OCI-LY7 (cell line): ENCODE results near the gene SYCP2. TPM values are rescaled to one million over a fixed set of nuclear protein-coding genes. Genes with fewer than 3 reads are reported as not detected.

Source experiments
- BruUV-seq: library from RNA; stranded (reverse); fragments of 400-500 nt; replicated peaks from 2 replicates; lab custom pipeline; 2021; lab: Mats Ljungman, UMichigan
- CTCF ChIA-PET: fragments of 300-600 bp; sonication (Branson Sonifier 250); formaldehyde crosslinking; loops from one replicate; lab custom pipeline; 2022; ENCODE audit warnings: antibody characterized with exemption; ENCODE audit not compliant: unreplicated experiment; lab: Charles Lee
- POLR2A ChIA-PET: fragments of 300-600 bp; sonication (Branson Sonifier 250); formaldehyde crosslinking; loops from one replicate; lab custom pipeline; 2022; ENCODE audit warnings: antibody characterized with exemption; lab: Charles Lee
- DNase-seq: peaks from one replicate; pipeline ENCODE4 v3.0.0-alpha.2; 2015; ENCODE audit warnings: low spot score
- H2AFZ ChIP-seq: fragments of 200-600 bp; sonication (generic), shearing (Covaris generic); 2 replicates; pipeline ENCODE4 v1.6.1; 2014; ENCODE audit warnings: mild to moderate bottlenecking, antibody characterized with exemption, low read length, moderate library complexity
- H3K27ac ChIP-seq: fragments of 200-600 bp; sonication (generic); 2 replicates; pipeline ENCODE4 v1.5.1; 2014; ENCODE audit warnings: mixed run types, low read depth, mild to moderate bottlenecking, moderate library complexity, low read length, inconsistent platforms; ENCODE audit not compliant: poor library complexity, severe bottlenecking
- H3K36me3 ChIP-seq: fragments of 200-600 bp; sonication (generic); 2 replicates; pipeline ENCODE4 v1.6.1; 2014; ENCODE audit warnings: mild to moderate bottlenecking, antibody characterized with exemption, low read length, moderate library complexity, mixed read lengths; ENCODE audit not compliant: insufficient read depth
- H3K4me1 ChIP-seq: fragments of 200-600 bp; sonication (generic); 2 replicates; pipeline ENCODE4 v1.5.1; 2014; ENCODE audit warnings: mild to moderate bottlenecking, low read length; ENCODE audit not compliant: insufficient read depth, poor library complexity, severe bottlenecking
- H3K4me2 ChIP-seq: fragments of 200-600 bp; sonication (generic); 2 replicates; pipeline ENCODE4 v1.6.1; 2014; ENCODE audit warnings: mild to moderate bottlenecking, low read length
- H3K4me3 ChIP-seq: fragments of 200-600 bp; sonication (generic); 2 replicates; pipeline ENCODE4 v1.5.1; 2014; ENCODE audit warnings: mild to moderate bottlenecking, low read depth, low read length; ENCODE audit not compliant: poor library complexity, severe bottlenecking
- H3K79me2 ChIP-seq: fragments of 200-600 bp; sonication (generic); 2 replicates; pipeline ENCODE4 v1.6.1; 2016; ENCODE audit warnings: low read depth, mild to moderate bottlenecking, low read length, moderate library complexity, mixed read lengths; ENCODE audit not compliant: insufficient read depth
- H3K9me2 ChIP-seq: fragments of 200-600 bp; sonication (generic); 2 replicates; pipeline ENCODE4 v1.6.1; 2016; ENCODE audit warnings: mild to moderate bottlenecking, low read length, mixed read lengths; ENCODE audit not compliant: insufficient read depth
- H3K9me3 ChIP-seq: fragments of 200-600 bp; sonication (generic); 2 replicates; pipeline ENCODE4 v1.6.1; 2014; ENCODE audit warnings: mild to moderate bottlenecking, mixed run types, low read length, mixed read lengths
- H4K20me1 ChIP-seq: fragments of 200-600 bp; sonication (generic); 2 replicates; pipeline ENCODE4 v1.6.1; 2014; ENCODE audit warnings: mild to moderate bottlenecking, antibody characterized with exemption, low read length, moderate library complexity, mixed read lengths; ENCODE audit not compliant: insufficient read depth
- CTCF ChIP-seq: fragments of 200-600 bp; sonication (generic); conservative IDR thresholded peaks from 2 replicates; pipeline ENCODE4 v1.5.1; 2014; ENCODE audit warnings: mild to moderate bottlenecking, antibody characterized with exemption, low read length, moderate library complexity, mixed read lengths
- EZH2phosphoT487 ChIP-seq: fragments of 200-600 bp; sonication (generic); IDR thresholded peaks from 2 replicates; pipeline ENCODE4 v1.6.1; 2018; ENCODE audit warnings: low read depth, borderline replicate concordance, mild to moderate bottlenecking, mixed run types, antibody characterized with exemption, low read length, moderate library complexity, mixed read lengths
- intact Hi-C: fragments of 100-400 bp; cut with micrococcal nuclease; formaldehyde crosslinking; loops from one replicate; pipeline ENCODE4 v1.10.0; 2022; ENCODE audit not compliant: unreplicated experiment
- total RNA-seq, 2 experiments: library from RNA; depleted of rRNA in 1 of 2; stranded (reverse); fragments of >200 nt in 1 of 2; shearing (Covaris generic) in 1 of 2; gene quantifications; 2 replicates each; pipeline ENCODE4 v1.2.3, GENCODE V29; 2014 to 2022

The SYCP2 gene
- total RNA-seq, 2 experiments from 2014 or later = 0.19 to 0.38 TPM

- TF ChIP-seq CTCF = no peak
- no peak for TF ChIP-seq EZH2phosphoT487
- intact Hi-C loops = no loop called here
- BruUV-seq = no TSS peak
- H3K9me3 ChIP-seq = no peaks in the 10 kb centered on the region
- no peak overlapping the region for H3K4me3 ChIP-seq
- CTCF ChIA-PET = no interaction called here
- H3K27ac ChIP-seq = no peak overlapping the region
- H3K79me2 ChIP-seq = no peaks in the 10 kb centered on the region
- no peak overlapping the region for H2AFZ ChIP-seq
- DNase-seq = no peak
- no peaks in the 10 kb centered on the region for H3K9me2 ChIP-seq
- no peaks in the 10 kb centered on the region for H3K36me3 ChIP-seq
- no peaks in the 10 kb centered on the region for H3K4me1 ChIP-seq
- H3K4me2 ChIP-seq = no peak overlapping the region
- POLR2A ChIA-PET = no interaction called here
- no peaks in the 10 kb centered on the region for H4K20me1 ChIP-seq
Observed at GRCh38 chr20:59821788-59822187, 111.6 kb downstream of the SYCP2 start.

- no peak overlapping the region for H3K4me3 ChIP-seq
- H2AFZ ChIP-seq = no peak overlapping the region
- H3K4me1 ChIP-seq = no peaks in the 10 kb centered on the region
- no peaks in the 10 kb centered on the region for H3K9me3 ChIP-seq
- H3K4me2 ChIP-seq = no peak overlapping the region
- H4K20me1 ChIP-seq = no peaks in the 10 kb centered on the region
- no peaks in the 10 kb centered on the region for H3K9me2 ChIP-seq
- no peak for DNase-seq
- H3K27ac ChIP-seq = no peak overlapping the region
- no TSS peak for BruUV-seq
- ChIA-PET POLR2A (no interaction called here), CTCF (no interaction called here)
- intact Hi-C loops = no loop called here
- H3K36me3 ChIP-seq = no peaks in the 10 kb centered on the region
- H3K79me2 ChIP-seq = no peaks in the 10 kb centered on the region
- TF ChIP-seq EZH2phosphoT487 (no peak), CTCF (no peak)
Observed at GRCh38 chr20:59821201-59821600, 112.2 kb downstream of the SYCP2 start.

- Histone ChIP-seq H2AFZ (no peak overlapping the region), H3K79me2 (no peaks in the 10 kb centered on the region), H3K27ac (no peak overlapping the region), H3K4me3 (no peak overlapping the region), H3K9me2 (no peaks in the 10 kb centered on the region), H3K36me3 (no peaks in the 10 kb centered on the region), H4K20me1 (no peaks in the 10 kb centered on the region), H3K4me2 (no peak overlapping the region), H3K4me1 (no peaks in the 10 kb centered on the region), H3K9me3 (no peaks in the 10 kb centered on the region)
- ChIA-PET CTCF (no interaction called here), POLR2A (no interaction called here)
- intact Hi-C loops = no loop called here
- TF ChIP-seq CTCF = no peak
- no peak for TF ChIP-seq EZH2phosphoT487
- no peak for DNase-seq
- no TSS peak for BruUV-seq
Observed at GRCh38 chr20:59820204-59821041, 113.0 kb downstream of the SYCP2 start.
